HUES6 (cell line): ENCODE data around the gene GOLGA8A.
A peak's percentile ranks its signal among the peaks of the same experiment; 100 is the strongest.

Source experiments
- H3K27ac ChIP-seq: 2 replicates; pipeline ENCODE4 v1.7.0; 2013; ENCODE audit warnings: low read depth, mild to moderate bottlenecking, low read length, inconsistent platforms
- H3K27me3 ChIP-seq: 2 replicates; pipeline ENCODE4 v1.6.1; 2013; ENCODE audit warnings: low read length; ENCODE audit not compliant: control insufficient read depth, insufficient read depth
- H3K36me3 ChIP-seq: 2 replicates; pipeline ENCODE4 v1.6.1; 2013; ENCODE audit warnings: low read length; ENCODE audit not compliant: control insufficient read depth, insufficient read depth
- H3K4me1 ChIP-seq: 2 replicates; pipeline ENCODE4 v1.6.1; 2013; ENCODE audit warnings: low read length; ENCODE audit not compliant: control insufficient read depth, insufficient read depth
- H3K4me3 ChIP-seq: 2 replicates; pipeline ENCODE4 v1.5.1; 2013; ENCODE audit warnings: low read depth, low read length
- H3K9ac ChIP-seq: one replicate; pipeline ENCODE4 v1.6.1; 2013; ENCODE audit warnings: mild to moderate bottlenecking, low read length
- H3K9me3 ChIP-seq: 2 replicates; pipeline ENCODE4 v1.6.1; 2013; ENCODE audit warnings: low read depth, low read length; ENCODE audit not compliant: control insufficient read depth, insufficient read depth

Gene GOLGA8A, protein sequence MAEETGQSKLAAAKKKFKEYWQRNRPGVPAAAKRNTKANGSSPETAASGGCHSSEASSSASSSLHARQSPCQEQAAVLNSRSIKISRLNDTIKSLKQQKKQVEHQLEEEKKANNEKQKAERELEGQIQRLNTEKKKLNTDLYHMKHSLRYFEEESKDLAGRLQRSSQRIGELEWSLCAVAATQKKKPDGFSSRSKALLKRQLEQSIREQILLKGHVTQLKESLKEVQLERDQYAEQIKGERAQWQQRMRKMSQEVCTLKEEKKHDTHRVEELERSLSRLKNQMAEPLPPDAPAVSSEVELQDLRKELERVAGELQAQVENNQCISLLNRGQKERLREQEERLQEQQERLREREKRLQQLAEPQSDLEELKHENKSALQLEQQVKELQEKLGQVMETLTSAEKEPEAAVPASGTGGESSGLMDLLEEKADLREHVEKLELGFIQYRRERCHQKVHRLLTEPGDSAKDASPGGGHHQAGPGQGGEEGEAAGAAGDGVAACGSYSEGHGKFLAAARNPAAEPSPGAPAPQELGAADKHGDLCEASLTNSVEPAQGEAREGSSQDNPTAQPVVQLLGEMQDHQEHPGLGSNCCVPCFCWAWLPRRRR

DNA sequence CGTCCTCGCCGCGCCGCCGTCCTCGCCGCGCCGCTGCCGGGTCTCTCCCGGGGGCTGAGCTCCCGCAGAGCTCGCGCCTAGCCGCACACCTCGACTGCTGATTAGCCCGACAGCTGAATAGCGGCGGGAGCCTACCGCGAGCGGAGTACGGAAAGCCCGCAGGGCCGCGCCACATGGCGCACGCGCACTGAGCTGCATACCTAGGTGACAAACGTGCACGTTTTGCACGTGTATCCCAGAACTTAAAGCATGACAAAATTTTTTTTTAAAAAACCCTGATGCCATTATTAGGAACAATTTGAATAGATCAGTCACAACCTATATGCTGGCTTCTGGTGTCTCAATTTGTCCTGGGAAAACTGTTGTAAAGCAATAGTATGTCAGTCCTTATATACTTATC, at the start of gene GOLGA8A:
Gene GOLGA8A, minus strand, starts transcription at position 122 of the 400 bp plus-strand sequence. CDS start 48,117 bp downstream, outside the sequence.
- Histone ChIP-seq H3K9ac (peak within 1 kb of the TSS; percentile 52), H3K27me3 (peaks cover 41% of the 10 kb centered on the region), H3K27ac (no peak within 1 kb of the TSS), H3K9me3 (peaks cover 8% of the 10 kb centered on the region; the same call in 1 of the 2 replicates), H3K4me1 (peaks cover 4% of the 10 kb centered on the region; the same call in 1 of the 2 replicates), H3K4me3 (peak within 1 kb of the TSS; percentile 66), H3K36me3 (no peaks in the 10 kb centered on the region)

DNA sequence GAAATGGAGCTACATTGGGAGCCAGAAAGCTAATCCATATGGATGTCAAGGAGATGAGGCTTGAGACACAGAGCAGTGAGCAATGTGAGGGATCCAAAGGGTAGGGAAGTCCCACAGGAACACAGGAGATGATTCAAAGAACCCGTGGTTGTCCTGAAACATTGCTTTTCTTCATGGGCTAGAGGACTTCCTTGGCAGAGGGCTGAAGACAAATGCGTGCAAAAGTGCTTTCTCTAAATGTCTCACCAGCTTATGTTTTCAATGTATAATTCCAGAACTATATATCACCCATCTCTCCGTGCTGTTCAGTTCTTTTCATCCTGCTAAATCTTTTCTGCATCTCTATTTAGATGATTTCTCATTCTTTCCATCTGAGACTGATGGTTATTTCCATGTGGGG, 46.0 kb upstream of the GOLGA8A start:
- Histone ChIP-seq H3K9ac (no peak overlapping the region), H3K27me3 (peaks cover 13% of the 10 kb centered on the region; the same call in 1 of the 2 replicates), H3K36me3 (no peaks in the 10 kb centered on the region), H3K27ac (no peak overlapping the region), H3K4me3 (no peak overlapping the region), H3K4me1 (no peaks in the 10 kb centered on the region), H3K9me3 (no peaks in the 10 kb centered on the region)

DNA sequence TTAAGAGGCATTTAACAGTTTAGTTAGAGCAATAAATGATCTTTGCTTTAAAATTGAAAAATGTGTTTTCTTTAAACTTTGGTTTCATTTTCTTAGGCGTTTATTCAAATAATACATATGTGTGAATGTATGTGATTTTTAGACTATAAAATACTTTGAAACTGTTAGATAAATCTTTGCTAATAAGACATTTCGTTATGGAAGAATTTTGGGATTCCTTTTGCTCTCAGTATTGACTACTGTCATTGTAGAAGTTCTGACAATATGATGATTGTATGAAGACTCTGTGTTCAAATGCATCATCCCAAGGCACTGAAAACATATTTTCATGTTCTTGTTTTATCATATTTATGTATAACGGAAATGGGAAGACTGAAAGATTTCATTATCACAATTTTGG, 43.8 kb upstream of the GOLGA8A start:
- H3K27ac ChIP-seq, result no peak overlapping the region
- no peak overlapping the region for H3K9ac ChIP-seq
- H3K4me3 ChIP-seq, result no peak overlapping the region
- H3K27me3 ChIP-seq, result peaks cover 13% of the 10 kb centered on the region; the same call in 1 of the 2 replicates
- H3K4me1 ChIP-seq, result no peaks in the 10 kb centered on the region
- H3K36me3 ChIP-seq, result no peaks in the 10 kb centered on the region
- H3K9me3 ChIP-seq, result no peaks in the 10 kb centered on the region

DNA sequence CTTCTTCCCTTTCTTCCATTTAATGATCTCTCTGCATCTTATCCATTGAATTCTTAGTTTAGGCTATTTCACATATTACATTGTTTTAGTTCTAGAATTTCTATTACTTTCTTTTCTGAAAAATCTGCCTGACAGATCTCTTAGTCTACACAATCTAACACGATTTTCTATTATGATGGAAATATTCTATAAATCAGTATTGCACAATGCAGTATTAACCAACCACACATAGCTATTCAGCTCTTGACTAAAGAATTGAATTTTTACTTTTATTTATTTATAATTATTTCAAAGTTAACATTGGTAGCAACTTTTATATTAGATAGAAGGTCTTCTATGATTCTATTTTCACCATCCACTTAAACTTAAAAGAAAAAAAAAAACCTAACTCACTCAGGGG, 36.2 kb upstream of the GOLGA8A start:
- Histone ChIP-seq H3K9ac (no peak overlapping the region), H3K4me3 (no peak overlapping the region), H3K9me3 (no peaks in the 10 kb centered on the region), H3K4me1 (no peaks in the 10 kb centered on the region), H3K36me3 (no peaks in the 10 kb centered on the region), H3K27me3 (0 out of 2 replicates have a peak, but pooled peaks cover 11% of the 10 kb centered on the region), H3K27ac (no peak overlapping the region)

DNA sequence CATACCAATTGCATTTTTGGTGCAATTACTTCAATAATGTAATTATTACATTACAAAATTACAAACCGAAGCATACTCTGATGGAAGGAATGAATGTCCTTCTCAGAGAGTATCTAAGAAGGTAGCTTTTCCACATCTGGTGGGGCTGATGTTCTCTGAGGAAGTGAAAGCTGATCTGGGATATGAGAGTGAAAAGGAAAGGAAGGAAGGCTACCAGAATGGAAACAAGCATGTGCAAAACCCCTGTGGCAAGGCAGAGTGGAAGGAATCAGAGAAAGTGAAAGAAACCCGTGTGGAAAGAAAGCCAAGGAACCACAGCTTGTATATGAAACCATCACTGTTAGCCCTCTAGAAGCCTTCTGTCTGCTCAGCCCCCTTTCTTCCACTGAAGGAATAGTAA, 35.3 kb upstream of the GOLGA8A start:
- Histone ChIP-seq H3K27ac (no peak overlapping the region), H3K27me3 (0 out of 2 replicates have a peak, but pooled peaks cover 11% of the 10 kb centered on the region), H3K9me3 (no peaks in the 10 kb centered on the region), H3K9ac (no peak overlapping the region), H3K36me3 (no peaks in the 10 kb centered on the region), H3K4me1 (no peaks in the 10 kb centered on the region), H3K4me3 (no peak overlapping the region)

DNA sequence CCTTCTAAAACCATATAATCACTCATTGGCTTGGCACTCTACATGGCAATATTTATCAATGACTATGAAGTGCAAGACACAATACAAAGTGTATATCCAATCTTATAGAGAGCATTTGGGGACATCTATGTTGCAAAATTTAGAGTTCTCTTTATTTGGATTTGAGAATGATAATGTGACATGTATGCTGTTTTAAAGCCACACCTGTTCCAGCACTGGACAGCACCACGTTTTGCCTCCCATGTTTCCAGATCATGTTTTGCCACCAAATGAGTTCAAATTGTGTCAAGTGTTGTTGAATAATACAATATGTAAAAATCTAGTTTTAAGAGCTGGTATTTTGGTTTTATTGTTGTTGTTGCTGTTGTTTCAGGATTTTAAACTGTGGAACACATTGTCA, 33.3 kb upstream of the GOLGA8A start:
- Histone ChIP-seq H3K4me3 (no peak overlapping the region), H3K9ac (no peak overlapping the region), H3K9me3 (no peaks in the 10 kb centered on the region), H3K4me1 (no peaks in the 10 kb centered on the region), H3K36me3 (no peaks in the 10 kb centered on the region), H3K27ac (no peak overlapping the region), H3K27me3 (0 out of 2 replicates have a peak, but pooled peaks cover 11% of the 10 kb centered on the region)

DNA sequence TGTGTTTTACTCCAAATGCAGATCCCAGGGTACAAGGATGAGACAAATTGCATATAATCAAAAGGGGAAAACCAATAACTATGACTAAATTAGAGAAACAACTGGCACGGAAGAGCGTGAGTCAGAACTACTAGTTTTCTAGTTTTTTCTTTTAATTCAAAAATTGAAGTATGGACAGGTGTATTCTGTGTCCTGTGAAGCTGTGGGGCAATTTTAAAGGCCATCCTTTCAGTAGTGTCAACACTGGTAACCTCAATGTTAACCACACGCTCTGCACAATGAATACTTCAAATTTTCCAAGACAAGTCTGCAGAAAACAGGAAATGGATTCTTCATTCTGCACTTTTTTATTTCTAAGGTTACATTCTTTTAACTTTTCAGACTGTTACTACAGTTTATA, 32.5 kb upstream of the GOLGA8A start:
- Histone ChIP-seq H3K9me3 (no peaks in the 10 kb centered on the region), H3K36me3 (no peaks in the 10 kb centered on the region), H3K9ac (no peak overlapping the region), H3K4me3 (no peak overlapping the region), H3K27ac (no peak overlapping the region), H3K27me3 (0 out of 2 replicates have a peak, but pooled peaks cover 11% of the 10 kb centered on the region), H3K4me1 (no peaks in the 10 kb centered on the region)

DNA sequence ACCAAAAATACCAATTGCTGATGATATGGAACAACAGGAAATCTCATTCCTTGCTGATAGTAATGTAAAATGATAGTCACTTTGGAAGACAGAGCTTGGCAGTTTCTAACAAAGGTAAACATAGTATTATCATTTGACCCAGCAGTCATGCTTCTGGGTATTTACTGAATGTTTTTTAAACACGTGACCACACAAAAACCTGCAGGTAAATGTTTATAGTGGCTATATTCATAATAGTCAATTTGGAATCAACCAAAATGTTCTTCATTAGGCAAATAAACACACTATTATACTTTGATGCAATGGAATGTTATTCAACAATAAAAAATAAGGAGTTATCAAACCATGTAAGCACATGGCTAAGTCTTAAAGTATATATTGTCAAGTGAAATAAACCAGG, 24.1 kb upstream of the GOLGA8A start:
- Histone ChIP-seq H3K27ac (no peak overlapping the region), H3K27me3 (no peaks in the 10 kb centered on the region; the same call in 1 of the 2 replicates), H3K4me1 (no peaks in the 10 kb centered on the region), H3K36me3 (no peaks in the 10 kb centered on the region), H3K9ac (no peak overlapping the region), H3K4me3 (no peak overlapping the region), H3K9me3 (no peaks in the 10 kb centered on the region)

DNA sequence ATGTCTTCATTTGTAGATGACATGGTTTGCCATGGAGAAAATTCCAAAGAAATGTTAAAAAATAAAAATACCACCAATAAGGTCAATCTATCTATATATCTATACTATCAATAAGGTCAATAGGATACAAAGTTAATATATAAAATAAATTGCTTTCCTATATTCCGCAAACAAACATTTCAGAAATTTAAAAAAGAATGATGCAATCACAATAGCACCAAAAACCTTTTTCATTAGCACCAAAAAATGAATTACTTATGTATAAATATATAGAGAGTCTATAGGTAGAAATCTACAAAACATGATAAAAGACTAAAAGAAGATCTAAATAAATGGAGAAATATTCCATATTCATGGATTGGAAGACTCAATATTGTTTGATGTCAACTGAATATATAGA, 22.8 kb upstream of the GOLGA8A start:
- Histone ChIP-seq H3K36me3 (no peaks in the 10 kb centered on the region), H3K4me3 (no peak overlapping the region), H3K9ac (no peak overlapping the region), H3K27ac (no peak overlapping the region), H3K9me3 (no peaks in the 10 kb centered on the region), H3K4me1 (no peaks in the 10 kb centered on the region), H3K27me3 (no peaks in the 10 kb centered on the region; the same call in 1 of the 2 replicates)

DNA sequence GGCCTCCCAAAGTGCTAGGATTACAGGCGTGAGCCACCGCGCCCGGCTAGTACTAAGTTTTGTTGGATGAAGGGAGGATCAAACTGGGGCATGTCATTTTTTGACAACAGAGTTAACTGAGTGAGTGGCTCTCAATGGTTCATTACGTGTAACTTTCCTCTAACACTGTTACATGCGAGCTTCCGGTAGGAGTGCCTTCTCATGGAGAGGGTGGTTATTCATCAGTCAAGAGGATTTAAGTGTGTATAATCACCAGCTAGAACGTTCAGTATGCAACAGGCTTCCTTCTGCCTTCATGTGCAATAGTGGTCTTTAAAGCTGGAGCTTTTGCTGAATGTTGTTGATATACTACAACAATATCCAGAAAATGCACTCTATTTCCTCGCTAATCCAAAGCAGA, 19.1 kb upstream of the GOLGA8A start:
- H3K27me3 ChIP-seq, result no peaks in the 10 kb centered on the region; the same call in 1 of the 2 replicates
- H3K4me3 ChIP-seq, result no peak overlapping the region
- H3K4me1 ChIP-seq, result no peaks in the 10 kb centered on the region
- no peak overlapping the region for H3K9ac ChIP-seq
- no peaks in the 10 kb centered on the region for H3K9me3 ChIP-seq
- H3K36me3 ChIP-seq, result no peaks in the 10 kb centered on the region
- H3K27ac ChIP-seq, result no peak overlapping the region

DNA sequence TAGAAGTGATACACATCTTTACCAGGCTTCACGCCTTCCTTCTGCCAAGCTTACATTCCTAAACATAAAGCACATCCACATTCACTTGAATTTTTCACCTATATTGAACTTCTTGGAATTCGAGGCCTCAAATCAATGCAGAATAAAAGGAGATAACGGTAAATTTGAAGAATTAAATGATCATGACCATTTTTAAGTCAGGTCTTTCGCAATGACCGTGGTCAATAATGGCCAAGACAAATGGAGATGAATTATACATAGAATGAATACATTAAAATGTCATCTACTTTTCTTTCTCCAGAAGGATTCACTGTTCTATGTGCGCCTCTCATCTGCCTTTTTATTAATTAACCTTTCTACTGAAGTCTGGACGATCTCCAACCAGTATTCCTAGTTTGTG, 5.3 kb upstream of the GOLGA8A start:
- Histone ChIP-seq H3K27me3 (peaks cover 23% of the 10 kb centered on the region), H3K36me3 (no peaks in the 10 kb centered on the region), H3K9me3 (peaks cover 6% of the 10 kb centered on the region; the same call in 1 of the 2 replicates), H3K4me1 (no peaks in the 10 kb centered on the region), H3K9ac (no peak overlapping the region), H3K4me3 (no peak overlapping the region), H3K27ac (no peak overlapping the region)
